ENCODE results near the gene PYM1. TPM values are rescaled to one million over a fixed set of nuclear protein-coding genes. Genes with fewer than 3 reads are reported as not detected.

The PYM1 gene
- total RNA-seq, 2 experiments from 2014 or later: 22.1 to 22.9 TPM

GRCh38 chr12:55937981-55938380 lies 10.3 kb upstream of the PYM1 start:
- POLR2A ChIA-PET: interaction anchor here (1.3 to 3.3 kb wide), 2 partner anchors 8 to 16 kb away, joined by 4 to 27 read pairs; partner anchors contain the start of genes DGKA and PYM1
- peak overlapping the region; percentile 99 for H3K27ac Mint-ChIP-seq
- no peak for ATAC-seq

GRCh38 chr12:55935738-55936151 lies 8.1 kb upstream of the PYM1 start:
- H3K4me1 Mint-ChIP-seq (ENCODE audit: low read depth): peaks cover 73% of the 10 kb centered on the region
- H3K36me3 Mint-ChIP-seq (ENCODE audit: low read depth): peaks cover 94% of the 10 kb centered on the region
- TF ChIP-seq CTCF (IDR thresholded peaks at IDR 0.05): no peak
- intact Hi-C loops (cut with micrococcal nuclease): no loop called here
- DNase-seq (peak; percentile 62), ATAC-seq (peak; percentile 7)
- H3K9me3 Mint-ChIP-seq: no peaks in the 10 kb centered on the region
- ChIA-PET POLR2A (interaction anchor here (0.7 to 3.5 kb wide), 12 partner anchors 9 to 206 kb away, joined by 3 to 29 read pairs (median 6); partner anchors contain the start of genes ORMDL2, PYM1 and SARNP), CTCF (interaction anchor here (0.6 to 2.9 kb wide), 10 partner anchors 8 to 197 kb away, joined by 3 to 19 read pairs (median 5); partner anchors contain the start of genes ORMDL2, RAB5B and SARNP)
- no peaks in the 10 kb centered on the region for H3K27me3 Mint-ChIP-seq
- peak overlapping the region; percentile 99 for H3K27ac Mint-ChIP-seq
- peak overlapping the region; percentile 99 for H3K4me3 Mint-ChIP-seq

More at GRCh38 chr12:55937981-55938380, 10.3 kb upstream of the PYM1 start:
- intact Hi-C loops (cut with micrococcal nuclease): no loop called here
- Mint-ChIP-seq H3K4me3 (no peak overlapping the region), H3K9me3 (no peaks in the 10 kb centered on the region), H3K36me3 (ENCODE audit: low read depth) (peaks cover 95% of the 10 kb centered on the region), H3K27me3 (no peaks in the 10 kb centered on the region), H3K4me1 (ENCODE audit: low read depth) (peaks cover 87% of the 10 kb centered on the region)
- CTCF ChIA-PET: interaction anchor here (0.9 to 4.0 kb wide), 4 partner anchors 21 to 200 kb away, joined by 3 to 31 read pairs (median 6); no protein-coding TSS in a partner anchor
- DNase-seq: no peak
- TF ChIP-seq CTCF (IDR thresholded peaks at IDR 0.05): no peak

GRCh38 chr12:55934773-55935172 lies 7.1 kb upstream of the PYM1 start:
- H3K4me1 Mint-ChIP-seq (ENCODE audit: low read depth): peaks cover 73% of the 10 kb centered on the region
- H3K9me3 Mint-ChIP-seq: no peaks in the 10 kb centered on the region
- no peaks in the 10 kb centered on the region for H3K27me3 Mint-ChIP-seq
- H3K4me3 Mint-ChIP-seq: peak overlapping the region; percentile 99
- DNase-seq (no peak), ATAC-seq (no peak)
- intact Hi-C loops (cut with micrococcal nuclease): no loop called here
- peaks cover 84% of the 10 kb centered on the region for H3K36me3 Mint-ChIP-seq (ENCODE audit: low read depth)
- ChIA-PET POLR2A (interaction anchor here (1.0 to 3.5 kb wide), 10 partner anchors 8 to 205 kb away, joined by 3 to 29 read pairs (median 6); partner anchors contain the start of genes ORMDL2, PYM1 and SARNP), CTCF (interaction anchor here (0.6 to 2.9 kb wide), 12 partner anchors 8 to 205 kb away, joined by 3 to 19 read pairs (median 4); partner anchors contain the start of genes ORMDL2, RAB5B and SARNP)
- TF ChIP-seq CTCF (IDR thresholded peaks at IDR 0.05): no peak
- peak overlapping the region; percentile 99 for H3K27ac Mint-ChIP-seq

- POLR2A ChIA-PET: interaction anchor here (0.9 to 3.5 kb wide), 12 partner anchors 8 to 204 kb away, joined by 3 to 29 read pairs (median 4); partner anchors contain the start of genes ORMDL2, PYM1, RAB5B and SARNP
- ATAC-seq (no peak), DNase-seq (no peak)
- peak overlapping the region; percentile 99 for H3K27ac Mint-ChIP-seq
- intact Hi-C loops (cut with micrococcal nuclease): no loop called here
- CTCF ChIA-PET: interaction anchor here (0.6 to 2.3 kb wide), 15 partner anchors 9 to 204 kb away, joined by 3 to 15 read pairs (median 4); partner anchors contain the start of genes ORMDL2, RAB5B and SARNP
- TF ChIP-seq CTCF (IDR thresholded peaks at IDR 0.05): no peak
- no peaks in the 10 kb centered on the region for H3K9me3 Mint-ChIP-seq
- peaks cover 73% of the 10 kb centered on the region for H3K4me1 Mint-ChIP-seq (ENCODE audit: low read depth)
- no peaks in the 10 kb centered on the region for H3K27me3 Mint-ChIP-seq
- peak overlapping the region; percentile 99 for H3K4me3 Mint-ChIP-seq
- H3K36me3 Mint-ChIP-seq (ENCODE audit: low read depth): peaks cover 77% of the 10 kb centered on the region
These were observed 6.4 kb upstream of the PYM1 start for GRCh38 chr12:55933799-55934742.

Measured in activated CD8-positive, alpha-beta T cell treated with anti-CD3 and anti-CD28 coated beads for 36 hours (primary cell).